GM12872 (cell line): Measurements from ENCODE around the gene SWAP70.

Experiments
- TF ChIP-seq, protein P1 (sequence below): IDR thresholded peaks from 3 replicates; pipeline ENCODE4 v1.5.1; 2011; ENCODE audit warnings: low read depth, mild to moderate bottlenecking, low read length, moderate library complexity; ENCODE audit not compliant: insufficient read depth

SWAP70 gene

GRCh38 chr11:9756878-9757277 is 93.0 kb downstream of the SWAP70 start:
- TF ChIP-seq, protein P1, sequence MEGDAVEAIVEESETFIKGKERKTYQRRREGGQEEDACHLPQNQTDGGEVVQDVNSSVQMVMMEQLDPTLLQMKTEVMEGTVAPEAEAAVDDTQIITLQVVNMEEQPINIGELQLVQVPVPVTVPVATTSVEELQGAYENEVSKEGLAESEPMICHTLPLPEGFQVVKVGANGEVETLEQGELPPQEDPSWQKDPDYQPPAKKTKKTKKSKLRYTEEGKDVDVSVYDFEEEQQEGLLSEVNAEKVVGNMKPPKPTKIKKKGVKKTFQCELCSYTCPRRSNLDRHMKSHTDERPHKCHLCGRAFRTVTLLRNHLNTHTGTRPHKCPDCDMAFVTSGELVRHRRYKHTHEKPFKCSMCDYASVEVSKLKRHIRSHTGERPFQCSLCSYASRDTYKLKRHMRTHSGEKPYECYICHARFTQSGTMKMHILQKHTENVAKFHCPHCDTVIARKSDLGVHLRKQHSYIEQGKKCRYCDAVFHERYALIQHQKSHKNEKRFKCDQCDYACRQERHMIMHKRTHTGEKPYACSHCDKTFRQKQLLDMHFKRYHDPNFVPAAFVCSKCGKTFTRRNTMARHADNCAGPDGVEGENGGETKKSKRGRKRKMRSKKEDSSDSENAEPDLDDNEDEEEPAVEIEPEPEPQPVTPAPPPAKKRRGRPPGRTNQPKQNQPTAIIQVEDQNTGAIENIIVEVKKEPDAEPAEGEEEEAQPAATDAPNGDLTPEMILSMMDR: no peak

DNA sequence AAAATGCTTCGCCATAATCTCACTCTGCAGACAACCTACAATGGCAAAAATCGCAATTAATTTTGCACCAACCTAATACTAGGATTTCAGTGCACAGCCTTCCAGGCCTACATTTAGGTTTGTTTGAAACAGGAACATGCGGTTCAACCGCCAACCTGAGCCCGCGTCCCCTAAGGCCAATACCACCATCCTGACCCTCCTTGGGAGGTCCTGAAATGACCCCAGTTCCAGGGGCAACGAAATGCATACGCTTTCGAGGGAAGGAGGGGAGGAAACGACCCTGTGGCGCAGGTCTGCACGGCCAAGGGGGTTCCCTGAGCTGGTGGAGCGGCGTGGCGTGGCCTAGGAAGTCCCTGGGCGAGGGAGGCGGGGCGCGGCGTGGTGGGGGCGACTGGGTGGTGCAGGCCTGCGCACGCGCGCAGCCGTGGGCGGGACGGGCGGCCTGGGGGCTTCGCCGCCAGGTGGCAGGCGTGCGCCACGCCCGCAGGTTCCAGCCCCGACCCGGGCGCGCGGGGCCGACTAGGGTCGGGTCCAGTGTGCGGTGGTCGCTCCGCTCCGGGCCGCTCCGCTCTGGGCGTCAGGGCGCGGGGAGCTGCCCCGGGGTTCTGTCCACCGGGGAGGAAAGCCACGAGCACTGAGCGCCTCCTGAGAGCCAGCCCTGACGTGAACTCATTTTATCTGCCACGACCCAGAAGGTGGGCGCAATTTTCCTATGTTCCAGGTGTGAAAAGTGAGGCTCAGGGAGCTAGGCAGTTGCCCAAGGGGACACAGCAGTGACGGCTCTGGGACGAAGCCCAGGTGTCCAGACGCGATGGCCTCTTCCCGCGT is 94.1 kb downstream of the SWAP70 start:
- TF ChIP-seq, protein P1: peak; percentile 74

DNA sequence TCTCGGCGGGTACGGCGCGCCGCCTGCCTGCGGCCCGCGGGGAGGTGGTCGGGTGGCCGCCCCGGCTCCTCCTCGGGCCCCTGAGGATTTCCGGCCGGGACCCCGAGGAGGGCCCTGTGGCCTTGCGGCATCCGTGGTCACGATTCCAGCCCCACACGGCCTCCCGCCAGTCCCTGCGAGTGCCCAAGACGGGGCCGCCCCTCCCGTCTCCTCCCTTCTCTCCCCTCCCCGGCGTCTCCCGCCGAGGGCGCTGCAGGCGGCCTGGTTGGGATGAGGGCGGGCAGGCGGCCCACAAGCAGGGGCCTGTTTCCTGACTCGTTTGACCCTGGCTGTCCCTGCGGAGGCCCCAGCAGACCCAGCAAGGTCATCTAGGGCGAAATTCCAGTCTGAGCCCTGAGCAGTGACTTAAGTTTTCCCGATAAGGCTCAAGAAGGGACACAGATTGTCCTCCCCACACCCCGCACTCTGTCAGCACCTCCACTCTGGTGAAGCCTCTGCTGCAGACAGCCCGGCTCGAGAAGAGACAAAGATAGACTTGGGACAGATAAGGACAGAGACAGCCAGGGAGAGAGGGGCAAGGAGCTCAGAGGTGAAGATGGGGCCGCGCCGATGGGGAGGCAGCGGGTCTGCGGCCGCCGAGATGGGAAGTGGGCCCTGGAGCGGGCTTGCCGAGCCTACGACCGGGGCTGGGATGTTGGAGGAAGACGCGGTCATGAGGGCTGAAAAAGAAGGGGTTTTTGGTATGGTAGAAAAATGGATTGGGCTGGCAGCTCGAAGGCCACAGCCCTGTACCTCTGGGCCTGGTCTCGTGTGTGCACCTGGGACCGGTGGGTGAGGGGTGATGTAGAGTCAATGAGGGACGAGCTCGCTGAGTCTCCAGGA is 95.0 kb downstream of the SWAP70 start:
- TF ChIP-seq, protein P1: no peak

DNA sequence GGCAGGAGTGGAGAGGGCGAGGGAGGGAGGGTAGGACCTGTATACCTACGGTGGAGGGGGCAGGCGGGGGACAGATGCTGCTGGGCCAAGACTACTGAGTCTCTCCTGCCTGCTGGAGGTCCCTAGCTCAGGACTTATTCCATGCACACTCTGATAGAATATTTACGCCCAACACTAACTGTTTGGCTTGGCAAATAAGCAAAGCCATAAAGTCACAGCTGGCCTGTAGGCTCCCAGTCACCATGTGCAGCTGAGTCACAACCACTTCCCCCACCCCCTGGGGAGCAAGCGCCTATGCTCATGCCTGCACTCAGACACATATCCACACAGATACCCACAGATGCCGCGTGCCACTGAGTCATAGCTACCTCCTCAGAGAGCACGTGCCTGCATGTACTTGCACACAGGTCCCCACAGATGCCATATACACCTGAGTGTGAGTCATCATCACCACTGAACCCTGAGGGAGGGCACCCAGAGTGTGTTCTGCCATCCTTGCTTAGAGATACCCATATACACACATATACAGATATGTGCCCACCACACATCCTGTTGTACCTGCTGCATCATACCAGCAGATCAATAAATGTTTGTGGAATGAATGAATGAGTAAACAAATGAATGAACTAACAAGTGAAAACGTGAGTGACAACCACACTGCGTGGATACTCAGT is 95.8 kb downstream of the SWAP70 start:
- TF ChIP-seq, protein P1: no peak

- TF ChIP-seq, protein P1: no peak
Observed at GRCh38 chr11:9760193-9760575, 96.3 kb downstream of the SWAP70 start.

- TF ChIP-seq, protein P1: no peak
Observed at GRCh38 chr11:9761441-9761945, 97.6 kb downstream of the SWAP70 start.

- TF ChIP-seq, protein P1: no peak
Observed at GRCh38 chr11:9762531-9762930, 98.7 kb downstream of the SWAP70 start.
